ENCODE data around the gene PCYT2. TPM values are rescaled to one million over a fixed set of nuclear protein-coding genes. Genes with fewer than 3 reads are reported as not detected.

PCYT2 gene
- total RNA-seq, 1 donor from 2014 or later: 28.9 TPM

- FAIRE-seq: no peak
- no peak for DNase-seq (ENCODE audit: low spot score in 2 of 2)
Observed at GRCh38 chr17:81947189-81947588, 36.0 kb upstream of the PCYT2 start, which contains the start of gene MYADML2. Gene MYADML2 (minus strand): TSS chr17:81947233. CDS start chr17:81941741, 5,492 bp downstream.

GRCh38 chr17:81944858-81945257 is 33.7 kb upstream of the PCYT2 start:
- FAIRE-seq (no peak), DNase-seq (ENCODE audit: low spot score in 2 of 2) (no peak)

GRCh38 chr17:81942167-81942553 is 31.0 kb upstream of the PCYT2 start:
- DNase-seq (ENCODE audit: low spot score in 2 of 2): no peak
- no peak for FAIRE-seq

- DNase-seq (ENCODE audit: low spot score in 2 of 2): peak in 1 of 2 donors; percentile 55
Observed at GRCh38 chr17:81941484-81942166, 30.4 kb upstream of the PCYT2 start.

GRCh38 chr17:81940538-81941483 is 29.6 kb upstream of the PCYT2 start:
- DNase-seq (ENCODE audit: low spot score in 2 of 2) (no peak), FAIRE-seq (no peak)

More at GRCh38 chr17:81941484-81942166, 30.4 kb upstream of the PCYT2 start:
- no peak for FAIRE-seq

GRCh38 chr17:81939881-81940385 is 28.7 kb upstream of the PCYT2 start:
- DNase-seq (ENCODE audit: low spot score in 2 of 2) (peak in 1 of 2 donors; percentile 66), FAIRE-seq (no peak)

GRCh38 chr17:81939218-81939617 is 28.0 kb upstream of the PCYT2 start:
- FAIRE-seq: no peak

GRCh38 chr17:81935709-81936084 is 24.5 kb upstream of the PCYT2 start:
- DNase-seq (ENCODE audit: low spot score in 2 of 2): no peak
- no peak for FAIRE-seq

More at GRCh38 chr17:81939218-81939617, 28.0 kb upstream of the PCYT2 start:
- DNase-seq (ENCODE audit: low spot score in 2 of 2): no peak

- DNase-seq (ENCODE audit: low spot score in 2 of 2) (no peak), FAIRE-seq (no peak)
Observed at GRCh38 chr17:81934850-81935708, 23.9 kb upstream of the PCYT2 start.

GRCh38 chr17:81934098-81934757 is 23.0 kb upstream of the PCYT2 start:
- DNase-seq (ENCODE audit: low spot score in 2 of 2): no peak
- no peak for FAIRE-seq

- FAIRE-seq (no peak), DNase-seq (ENCODE audit: low spot score in 2 of 2) (no peak)
Observed at GRCh38 chr17:81933178-81933699, 22.0 kb upstream of the PCYT2 start.

- DNase-seq (ENCODE audit: low spot score in 2 of 2) (no peak), FAIRE-seq (no peak)
Observed at GRCh38 chr17:81932333-81932983, 21.3 kb upstream of the PCYT2 start.

- FAIRE-seq (no peak), DNase-seq (ENCODE audit: low spot score in 2 of 2) (no peak)
Observed at GRCh38 chr17:81931557-81932332, 20.5 kb upstream of the PCYT2 start.

- no peak for FAIRE-seq
- DNase-seq (ENCODE audit: low spot score in 2 of 2): no peak
Observed at GRCh38 chr17:81931189-81931556, 20.0 kb upstream of the PCYT2 start.

GRCh38 chr17:81930142-81931125 is 19.2 kb upstream of the PCYT2 start:
- FAIRE-seq (no peak), DNase-seq (ENCODE audit: low spot score in 2 of 2) (no peak)

GRCh38 chr17:81929253-81930141 is 18.3 kb upstream of the PCYT2 start:
- DNase-seq (ENCODE audit: low spot score in 2 of 2): no peak
- FAIRE-seq: no peak

Data from frontal cortex (tissue), 4 donors.